ENCODE results near the gene CELF1.
A peak's percentile ranks its signal among the peaks of the same experiment; 100 is the strongest.

CELF1 gene

DNA sequence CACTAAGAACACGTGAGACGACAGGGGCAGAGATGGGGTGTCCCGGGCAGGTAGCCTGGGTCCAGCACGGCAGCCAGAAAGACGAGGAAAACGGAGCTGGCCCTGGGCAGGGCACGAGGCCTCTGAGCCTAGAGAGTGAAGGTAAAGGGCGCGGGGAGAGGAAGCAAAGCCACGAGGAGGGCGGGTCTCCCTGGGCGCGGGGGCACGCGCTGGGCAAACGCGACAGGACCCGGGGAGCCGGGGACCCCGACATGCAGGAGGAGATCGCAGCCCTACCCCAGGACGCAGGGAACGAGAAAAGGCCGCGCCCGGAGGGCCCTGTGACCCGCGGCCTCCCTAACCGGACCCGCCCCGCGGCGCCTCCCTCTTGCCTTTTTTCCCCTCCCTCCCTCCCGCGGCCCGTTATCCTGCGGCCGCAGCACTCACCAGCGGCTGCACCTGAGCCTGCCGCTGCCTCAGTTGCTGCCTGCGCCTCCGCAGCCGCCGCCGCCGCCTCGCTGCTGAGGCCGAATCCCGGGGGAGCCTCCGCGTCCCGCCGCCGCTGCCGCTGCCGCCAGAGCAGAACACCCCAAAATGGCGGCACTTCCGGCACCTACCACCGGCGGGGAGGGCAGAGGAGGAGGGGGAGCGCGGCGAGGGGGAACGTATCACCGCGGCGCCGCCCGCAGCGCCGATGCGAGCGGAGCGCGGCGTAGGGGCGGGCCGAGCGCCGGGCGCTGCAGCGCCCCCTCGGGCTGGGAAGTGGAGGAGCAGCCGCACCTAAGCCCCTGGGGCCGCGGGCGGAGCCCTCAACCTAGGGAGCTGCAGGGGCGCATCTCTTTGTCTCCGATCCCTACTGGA, at the start of gene CELF1:
Gene CELF1, minus strand, starts transcription at position 567 of the 840 bp plus-strand sequence. CDS start 53,609 bp downstream, outside the sequence.
- peak; percentile 86 for DNase-seq

GRCh38 chr11:47599902-47600301, 47.0 kb upstream of the CELF1 start:
- DNase-seq, result no peak

- DNase-seq, result no peak
These were observed 43.0 kb upstream of the CELF1 start for GRCh38 chr11:47595967-47596366.

- DNase-seq, result no peak
These were observed 42.1 kb upstream of the CELF1 start for GRCh38 chr11:47595029-47595428.

- DNase-seq, result no peak
These were observed 41.3 kb upstream of the CELF1 start, which contains the start of gene C1QTNF4 for GRCh38 chr11:47593934-47594855. C1QTNF4 (minus strand) TSS chr11:47594411; CDS start chr11:47590810, 3,601 bp downstream.

- DNase-seq, result no peak
These were observed 40.6 kb upstream of the CELF1 start for GRCh38 chr11:47593492-47593933.

DNA sequence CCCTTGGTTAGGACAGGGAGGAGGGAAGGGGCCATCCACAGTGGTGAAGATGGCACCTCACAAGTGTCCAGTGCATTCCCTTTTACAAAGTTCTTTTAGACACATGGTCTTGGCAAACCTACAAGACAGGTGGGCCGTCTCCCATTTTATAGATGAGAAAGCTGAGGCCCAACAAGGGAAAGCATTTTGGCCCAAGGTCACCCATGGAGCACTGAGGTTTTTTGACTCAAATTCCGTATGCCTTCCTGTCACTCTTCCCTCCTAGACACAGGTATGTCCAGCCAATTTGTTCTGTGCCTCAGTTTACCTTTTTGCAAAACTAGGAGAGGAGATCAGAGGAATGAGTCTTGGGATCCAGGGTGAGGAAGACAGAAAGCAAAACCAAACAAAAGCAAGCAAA, 40.0 kb upstream of the CELF1 start:
- DNase-seq, result no peak

DNA sequence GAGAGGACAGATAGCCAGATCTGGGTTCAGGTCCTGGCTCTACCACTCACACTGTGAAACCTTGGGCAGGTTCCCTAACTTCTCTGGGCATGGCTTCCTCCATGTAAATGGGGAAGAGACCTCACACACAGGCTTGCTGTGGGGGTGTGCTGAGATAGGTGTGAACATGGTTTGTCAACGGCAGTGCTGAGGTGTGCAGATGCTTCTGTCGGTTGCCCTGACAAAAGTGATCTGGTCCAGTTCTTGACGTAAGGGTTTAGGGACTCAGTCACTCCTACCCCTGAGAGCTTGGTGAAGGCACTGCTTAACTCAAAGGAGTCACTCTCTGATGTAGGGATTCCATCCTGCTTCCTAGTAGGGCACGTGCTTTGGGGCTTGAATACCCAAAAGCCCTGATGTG, 39.3 kb upstream of the CELF1 start:
- DNase-seq, result no peak

GRCh38 chr11:47591764-47592163, 38.8 kb upstream of the CELF1 start:
- DNase-seq, result no peak

DNA sequence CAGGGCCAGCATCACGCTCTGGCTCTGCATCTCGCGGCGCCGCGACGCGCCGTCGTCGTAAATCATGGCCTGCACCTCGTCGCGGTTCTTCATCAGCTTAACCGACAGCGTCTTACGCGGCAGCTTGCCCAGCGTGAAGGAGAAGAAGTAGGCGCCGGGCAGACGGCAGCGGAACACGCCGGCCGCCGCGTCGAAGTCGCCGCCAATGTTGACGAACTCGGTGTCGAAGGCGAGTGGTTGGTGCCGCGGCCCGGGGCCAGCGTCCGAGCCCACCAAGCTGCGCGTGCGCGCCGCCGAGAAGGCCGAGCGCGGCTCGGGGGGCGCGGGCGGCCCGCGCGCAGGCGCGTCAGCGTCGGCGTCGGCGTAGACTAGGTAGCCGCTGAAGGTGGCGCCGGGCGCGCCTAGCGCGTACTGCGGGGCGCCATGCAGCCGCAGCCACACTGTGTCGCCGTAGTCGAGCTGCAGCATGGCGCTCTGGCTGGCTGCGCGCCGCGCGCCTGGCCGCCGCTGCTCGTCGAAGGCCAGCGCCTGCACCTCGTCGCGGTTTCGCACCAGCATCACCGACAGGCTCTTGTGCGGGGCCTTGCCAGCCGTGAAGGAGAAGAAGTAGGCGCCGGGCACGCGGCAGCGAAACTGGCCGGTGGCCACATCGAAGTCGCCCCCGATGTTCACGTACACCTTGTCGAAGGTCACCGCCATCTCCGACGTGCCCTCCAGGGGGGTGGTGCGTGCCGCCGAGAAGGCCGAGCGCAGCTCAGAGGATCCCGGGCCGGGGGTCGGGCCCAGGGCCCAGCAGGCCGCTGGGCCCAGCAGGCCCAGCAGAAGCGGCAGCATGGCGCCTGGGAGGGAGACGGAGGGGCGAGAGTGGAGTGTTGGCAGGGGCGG, 37.3 kb upstream of the CELF1 start:
- DNase-seq, result no peak

- DNase-seq, result no peak
These were observed 36.6 kb upstream of the CELF1 start for GRCh38 chr11:47589584-47589976.

DNA sequence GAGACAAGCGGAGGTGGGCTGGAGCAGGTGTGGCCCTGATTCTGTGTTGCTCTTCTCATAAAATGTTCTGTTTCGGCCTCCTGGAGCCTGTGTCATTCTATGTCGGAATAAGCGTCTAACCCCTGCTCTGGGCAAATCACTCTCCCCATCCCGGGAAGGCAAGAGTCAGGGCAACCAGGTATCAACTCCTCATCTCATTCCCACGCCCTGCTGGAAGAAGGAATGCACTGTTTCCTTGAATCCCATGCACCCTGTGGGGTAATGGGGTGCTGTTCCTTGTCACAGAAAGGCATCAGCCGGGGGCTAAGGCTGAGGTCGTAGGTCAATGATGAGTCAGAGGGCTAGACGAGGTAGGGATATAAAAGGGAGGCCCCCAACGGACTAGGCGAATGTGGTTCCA, 36.2 kb upstream of the CELF1 start:
- no peak for DNase-seq

- DNase-seq, result no peak
These were observed 34.9 kb upstream of the CELF1 start for GRCh38 chr11:47587723-47588326.

GRCh38 chr11:47587039-47587716, 34.2 kb upstream of the CELF1 start:
- no peak for DNase-seq

GRCh38 chr11:47586098-47586855, 33.3 kb upstream of the CELF1 start, which contains the start of gene FAM180B:
FAM180B (plus strand) TSS chr11:47586678; CDS start chr11:47586769, 91 bp downstream.
- no peak for DNase-seq

- no peak for DNase-seq
These were observed 30.9 kb upstream of the CELF1 start for GRCh38 chr11:47583844-47584243.

GRCh38 chr11:47578524-47579494, 25.9 kb upstream of the CELF1 start, which contains the start of the genes KBTBD4 and NDUFS3:
KBTBD4 (minus strand) TSS chr11:47578970; CDS start chr11:47578951, 19 bp downstream.
NDUFS3 (plus strand) TSS chr11:47579074; CDS start chr11:47579092, 18 bp downstream.
- DNase-seq, result peak; percentile 82

DNA sequence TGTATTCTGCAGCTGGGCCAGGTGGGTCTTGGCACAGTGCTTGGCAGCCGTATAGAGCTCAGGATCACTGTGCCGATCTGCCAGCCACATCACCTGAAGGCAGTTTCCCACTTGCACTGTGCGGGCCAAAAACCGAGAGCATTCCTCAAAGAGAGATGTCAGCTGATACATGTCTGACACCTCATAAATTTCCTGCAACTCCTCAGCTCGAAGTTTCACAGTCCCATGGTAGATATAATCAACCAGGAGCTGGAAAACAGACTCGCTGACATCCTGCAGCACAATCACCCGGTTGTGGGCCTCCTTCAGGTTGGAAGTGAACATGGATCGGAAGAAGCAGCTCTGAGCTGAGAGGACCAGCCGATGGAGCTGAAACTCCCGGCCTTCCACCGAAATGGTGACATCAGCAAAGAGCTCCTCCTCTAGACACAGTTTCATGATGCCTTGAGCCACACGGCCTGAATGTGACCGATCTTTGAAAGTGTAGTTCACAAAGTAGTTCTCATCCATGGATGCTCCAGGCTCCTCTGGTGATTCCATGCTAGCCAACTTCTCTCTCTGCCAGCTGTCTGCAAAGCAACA, 24.6 kb upstream of the CELF1 start:
- DNase-seq, result no peak

DNA sequence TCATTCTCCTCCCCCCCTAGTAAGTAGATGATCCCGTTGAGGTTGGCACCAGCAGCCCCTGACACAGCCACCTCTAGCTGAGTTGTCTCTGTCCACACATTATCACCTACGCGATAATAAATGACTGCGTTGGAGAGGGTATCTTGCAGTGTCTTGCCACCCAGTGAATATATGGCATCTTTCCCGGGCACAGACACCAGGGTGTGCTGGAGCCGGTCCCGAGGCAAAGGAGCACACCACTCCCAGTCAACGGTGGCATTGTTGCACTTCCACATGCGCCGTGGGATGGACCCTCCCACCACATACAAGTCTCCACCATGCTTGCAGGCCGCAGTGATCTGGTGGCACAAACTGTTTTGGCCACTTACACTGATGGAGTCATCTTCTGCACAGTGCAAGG, 20.4 kb upstream of the CELF1 start:
- DNase-seq, result no peak
